ENCODE data around the gene RFX3. TPM values are rescaled to one million over a fixed set of nuclear protein-coding genes. Genes with fewer than 3 reads are reported as not detected.

RFX3 gene
- total RNA-seq, 2 donors from 2014 or later = 27.5 to 28.2 TPM

DNA sequence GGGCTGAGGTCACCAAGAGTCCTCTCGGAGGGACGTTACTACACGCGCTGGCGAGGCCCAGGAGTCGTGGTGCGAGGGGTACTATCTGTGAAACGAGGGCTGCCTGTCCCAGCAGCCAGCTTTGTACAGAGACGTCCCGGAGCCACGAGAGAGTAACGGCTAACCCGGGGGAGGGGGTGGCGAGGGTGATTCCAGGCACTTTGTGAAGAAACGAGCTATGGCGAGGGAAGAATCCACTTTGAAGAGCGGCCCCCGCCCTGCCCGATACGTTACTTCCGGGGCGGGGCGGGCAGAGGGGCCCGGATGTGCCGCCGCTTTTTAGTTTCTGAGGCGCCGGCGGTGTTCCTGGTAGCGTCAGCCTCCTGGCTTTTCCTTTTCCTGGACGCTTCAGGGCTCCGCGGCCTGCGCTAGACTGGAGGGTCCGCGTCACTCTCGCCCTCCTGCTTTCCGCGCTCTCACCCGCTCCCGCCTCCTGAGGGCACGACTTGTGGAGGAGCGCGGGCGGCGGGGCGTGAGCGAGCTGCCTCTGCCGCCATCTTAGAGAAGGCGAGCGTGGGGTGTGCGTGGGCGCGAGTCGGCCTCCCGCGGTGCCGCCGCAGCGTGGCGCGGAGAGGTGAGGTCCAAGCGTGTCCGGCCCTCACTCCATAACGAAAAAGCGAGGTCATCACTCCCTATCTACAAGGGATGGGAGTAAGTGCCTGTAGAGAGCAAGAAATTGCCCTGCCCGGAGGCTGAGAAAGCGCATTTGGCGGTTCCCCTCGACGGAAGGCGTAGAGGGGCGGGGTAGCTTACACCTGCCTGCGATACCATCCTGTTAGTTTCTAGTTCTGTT lies 580 bp upstream of the RFX3 start:
- Histone ChIP-seq H3K9me3 (ENCODE audit: control insufficient read depth, low read length) (no peaks in the 10 kb centered on the region), H3K4me1 (ENCODE audit: control insufficient read depth, insufficient read depth, low read length) (peaks cover 5% of the 10 kb centered on the region), H3K4me3 (ENCODE audit: low read length) (peak overlapping the region; percentile 96), H3K27ac (ENCODE audit: low read depth, low read length) (peak overlapping the region; percentile 98), H3K36me3 (ENCODE audit: control insufficient read depth, insufficient read depth, low read length) (peaks cover 8% of the 10 kb centered on the region), H3K9ac (ENCODE audit: extremely low read depth, low read length, poor library complexity, severe bottlenecking) (peak overlapping the region; percentile 98), H3K27me3 (ENCODE audit: control insufficient read depth, insufficient read depth, low read length, poor library complexity, severe bottlenecking) (no peaks in the 10 kb centered on the region)
- peaks cover 24% of the 10 kb centered on the region for H3K36me3 Mint-ChIP-seq (ENCODE audit: low read depth)
- peak; percentile 93 for DNase-seq
- H3K4me1 Mint-ChIP-seq = peaks cover 28% of the 10 kb centered on the region
- H3K4me3 Mint-ChIP-seq = peak overlapping the region; percentile 92
- peak overlapping the region; percentile 100 for H3K27ac Mint-ChIP-seq
- no peak for TF ChIP-seq CTCF (conservative IDR thresholded peaks at IDR 0.05)
- H3K9me3 Mint-ChIP-seq = no peaks in the 10 kb centered on the region
- 0 to 2% methylated on average over 20 to 74 of the region's 74 CpGs for WGBS, 2 experiments (ENCODE audit: insufficient coverage in 1 of 2, insufficient read length in 1 of 2)
- no peaks in the 10 kb centered on the region for H3K27me3 Mint-ChIP-seq (ENCODE audit: insufficient read depth)

GRCh38 chr9:3525096-3525835 lies 535 bp downstream of the RFX3 start:
- TF ChIP-seq CTCF (conservative IDR thresholded peaks at IDR 0.05) = no peak
- WGBS, 2 experiments (ENCODE audit: insufficient coverage in 1 of 2, insufficient read length in 1 of 2) = 0% methylated on average over 2 to 42 of the region's 43 CpGs
- Histone ChIP-seq H3K27me3 (ENCODE audit: control insufficient read depth, insufficient read depth, low read length, poor library complexity, severe bottlenecking) (no peaks in the 10 kb centered on the region), H3K9me3 (ENCODE audit: control insufficient read depth, low read length) (no peaks in the 10 kb centered on the region), H3K27ac (ENCODE audit: low read depth, low read length) (peak overlapping the region; percentile 98), H3K4me1 (ENCODE audit: control insufficient read depth, insufficient read depth, low read length) (peaks cover 5% of the 10 kb centered on the region), H3K36me3 (ENCODE audit: control insufficient read depth, insufficient read depth, low read length) (peaks cover 3% of the 10 kb centered on the region), H3K4me3 (ENCODE audit: low read length) (peak overlapping the region; percentile 96), H3K9ac (ENCODE audit: extremely low read depth, low read length, poor library complexity, severe bottlenecking) (peak overlapping the region; percentile 98)
- Mint-ChIP-seq H3K9me3 (no peaks in the 10 kb centered on the region), H3K36me3 (ENCODE audit: low read depth) (peaks cover 17% of the 10 kb centered on the region), H3K27me3 (ENCODE audit: insufficient read depth) (no peaks in the 10 kb centered on the region), H3K27ac (peak overlapping the region; percentile 100), H3K4me3 (peak overlapping the region; percentile 92), H3K4me1 (peaks cover 33% of the 10 kb centered on the region)
- no peak for DNase-seq

DNA sequence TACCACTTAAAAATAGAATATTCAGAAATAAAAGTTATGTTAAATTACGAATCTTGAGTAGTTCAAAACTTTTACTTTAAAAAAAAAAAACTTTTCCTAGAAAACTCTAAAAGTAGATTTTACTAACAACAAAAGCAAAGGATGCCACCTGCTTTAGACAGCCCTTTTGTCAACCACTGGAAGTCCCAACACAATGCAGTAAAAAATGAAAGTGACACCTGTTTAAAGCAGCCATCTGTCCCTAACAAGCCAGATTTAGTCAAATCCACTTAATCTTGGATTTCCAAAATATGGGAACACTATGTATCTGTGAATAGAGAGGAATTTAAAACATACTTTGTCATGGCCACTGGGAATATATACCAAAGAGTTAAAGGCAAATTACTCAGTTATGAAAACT lies 3.8 kb downstream of the RFX3 start:
- no peaks in the 10 kb centered on the region for H3K9me3 Mint-ChIP-seq
- H3K36me3 ChIP-seq (ENCODE audit: control insufficient read depth, insufficient read depth, low read length) = no peaks in the 10 kb centered on the region
- no peaks in the 10 kb centered on the region for H3K27me3 ChIP-seq (ENCODE audit: control insufficient read depth, insufficient read depth, low read length, poor library complexity, severe bottlenecking)
- no peak for TF ChIP-seq CTCF (conservative IDR thresholded peaks at IDR 0.05)
- H3K36me3 Mint-ChIP-seq (ENCODE audit: low read depth) = no peaks in the 10 kb centered on the region
- H3K4me1 ChIP-seq (ENCODE audit: control insufficient read depth, insufficient read depth, low read length) = no peaks in the 10 kb centered on the region
- H3K27me3 Mint-ChIP-seq (ENCODE audit: insufficient read depth) = no peaks in the 10 kb centered on the region
- H3K9ac ChIP-seq (ENCODE audit: extremely low read depth, low read length, poor library complexity, severe bottlenecking) = no peak overlapping the region
- no peak overlapping the region for H3K27ac ChIP-seq (ENCODE audit: low read depth, low read length)
- no peak overlapping the region for H3K4me3 Mint-ChIP-seq
- no peak overlapping the region for H3K4me3 ChIP-seq (ENCODE audit: low read length)
- peaks cover 14% of the 10 kb centered on the region for H3K4me1 Mint-ChIP-seq
- DNase-seq = no peak
- no peak overlapping the region for H3K27ac Mint-ChIP-seq
- H3K9me3 ChIP-seq (ENCODE audit: control insufficient read depth, low read length) = no peaks in the 10 kb centered on the region
- 86% methylated on average over 1 of the region's 1 CpG; no CpG with 5 or more reads in 1 of the 2 experiments for WGBS, 2 experiments (ENCODE audit: insufficient coverage in 1 of 2, insufficient read length in 1 of 2)
